SKM-1 (cell line): Measurements from ENCODE around the gene FNBP1.
"Not testable (repeated sequence)": the region's sequence is repeated elsewhere in the genome, so short reads cannot be mapped to it uniquely, and the experiment has no call there.

ENCODE experiments used
- DNase-seq: peaks from one replicate; lab custom pipeline; 2025; ENCODE audit not compliant: unreplicated experiment; lab: John Stamatoyannopoulos, UW

Gene FNBP1

DNA sequence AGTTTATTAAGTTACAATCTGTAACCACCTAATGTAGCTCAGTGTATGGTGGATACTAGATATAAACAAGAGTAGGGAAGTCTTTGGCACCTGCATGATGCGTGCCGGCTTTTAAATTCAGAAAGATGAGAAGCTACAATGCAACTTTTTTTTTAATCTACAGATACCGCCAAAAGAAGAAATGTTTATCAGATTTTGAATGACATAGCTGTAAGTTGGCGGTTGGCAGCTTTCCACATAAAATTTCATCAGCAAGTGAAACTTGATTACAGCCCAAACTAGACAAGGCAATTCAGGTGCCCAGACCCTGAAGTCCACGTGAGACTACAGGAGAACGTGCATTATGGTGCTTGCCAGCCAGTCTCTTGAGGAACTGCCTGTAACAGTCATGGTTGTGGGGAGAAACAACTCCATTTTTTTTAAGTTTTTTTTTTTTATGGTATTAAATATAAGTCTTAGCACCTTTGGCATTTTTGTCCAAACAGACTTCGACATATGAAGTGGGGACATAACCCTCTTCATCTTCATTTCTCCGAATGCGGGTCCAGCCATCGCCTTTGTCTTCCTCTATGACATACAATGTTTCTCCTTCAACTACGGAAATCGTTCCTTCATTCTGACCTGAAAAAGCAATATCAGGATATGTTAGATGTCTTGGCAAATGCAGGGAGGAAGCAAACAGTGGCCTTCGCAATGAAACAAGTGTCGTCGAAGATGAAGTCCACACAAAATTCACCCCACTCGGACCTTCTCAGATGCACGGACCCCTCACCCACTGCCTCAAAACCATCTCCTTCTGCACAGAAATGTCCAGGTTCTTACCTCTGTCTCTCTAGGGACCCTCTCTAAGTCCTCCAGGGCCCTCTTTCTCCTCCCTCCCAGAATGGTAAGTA, 147.4 kb downstream of the FNBP1 start:
- no peak for DNase-seq

GRCh38 chr9:129894120-129894823, 148.7 kb downstream of the FNBP1 start:
- no peak for DNase-seq

GRCh38 chr9:129891569-129891968, 151.4 kb downstream of the FNBP1 start:
- no peak for DNase-seq

- DNase-seq, result not testable (repeated sequence)
Measured at GRCh38 chr9:129890718-129891299, 152.2 kb downstream of the FNBP1 start.

GRCh38 chr9:129889941-129890717, 152.9 kb downstream of the FNBP1 start:
- DNase-seq, result peak; percentile 60

DNA sequence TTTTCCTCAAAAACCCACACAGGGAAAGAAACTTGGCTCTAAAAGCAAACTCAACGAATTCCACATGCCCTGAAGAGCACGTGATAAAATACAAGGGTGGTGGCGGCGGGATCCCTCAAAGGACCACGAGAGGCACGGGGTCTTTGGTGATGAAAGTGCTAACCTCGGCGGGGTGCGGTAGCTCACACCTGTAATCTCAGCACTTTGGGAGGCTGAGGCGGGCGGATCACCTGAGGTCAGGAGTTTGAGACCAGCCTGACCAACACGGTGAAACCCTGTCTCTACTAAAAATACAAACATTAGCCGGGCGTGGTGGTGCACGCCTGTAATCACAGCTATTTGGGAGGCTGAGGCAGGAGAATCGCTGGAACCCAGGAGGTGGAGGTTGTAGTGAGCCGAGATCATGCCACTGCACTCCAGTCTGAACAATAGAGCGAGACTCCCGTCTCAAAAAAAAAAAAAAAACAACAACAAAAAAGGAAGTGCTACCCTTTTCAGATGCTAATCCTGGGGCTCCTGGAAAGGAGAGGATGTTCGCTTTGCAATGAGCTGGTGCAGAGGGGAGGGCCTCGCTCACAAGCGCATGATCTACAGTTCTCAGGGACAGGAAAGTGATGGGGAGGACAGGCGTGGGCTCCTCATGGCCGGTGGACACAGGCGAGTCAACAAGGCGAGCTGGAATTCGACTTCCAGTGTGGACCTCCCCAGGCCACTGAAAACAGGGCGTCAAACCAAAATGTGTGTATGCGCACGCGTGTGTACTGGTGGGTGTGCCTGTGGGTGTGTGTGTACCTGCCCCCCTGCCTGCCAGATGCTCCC, 153.7 kb downstream of the FNBP1 start:
- DNase-seq, result no peak

GRCh38 chr9:129888293-129889121, 154.5 kb downstream of the FNBP1 start:
- DNase-seq, result peak; percentile 95

GRCh38 chr9:129887334-129888292, 155.4 kb downstream of the FNBP1 start:
- no peak for DNase-seq

- no peak for DNase-seq
Measured at GRCh38 chr9:129886226-129887174, 156.5 kb downstream of the FNBP1 start.

- peak; percentile 89 for DNase-seq
Measured at GRCh38 chr9:129885670-129886106, 157.3 kb downstream of the FNBP1 start.

DNA sequence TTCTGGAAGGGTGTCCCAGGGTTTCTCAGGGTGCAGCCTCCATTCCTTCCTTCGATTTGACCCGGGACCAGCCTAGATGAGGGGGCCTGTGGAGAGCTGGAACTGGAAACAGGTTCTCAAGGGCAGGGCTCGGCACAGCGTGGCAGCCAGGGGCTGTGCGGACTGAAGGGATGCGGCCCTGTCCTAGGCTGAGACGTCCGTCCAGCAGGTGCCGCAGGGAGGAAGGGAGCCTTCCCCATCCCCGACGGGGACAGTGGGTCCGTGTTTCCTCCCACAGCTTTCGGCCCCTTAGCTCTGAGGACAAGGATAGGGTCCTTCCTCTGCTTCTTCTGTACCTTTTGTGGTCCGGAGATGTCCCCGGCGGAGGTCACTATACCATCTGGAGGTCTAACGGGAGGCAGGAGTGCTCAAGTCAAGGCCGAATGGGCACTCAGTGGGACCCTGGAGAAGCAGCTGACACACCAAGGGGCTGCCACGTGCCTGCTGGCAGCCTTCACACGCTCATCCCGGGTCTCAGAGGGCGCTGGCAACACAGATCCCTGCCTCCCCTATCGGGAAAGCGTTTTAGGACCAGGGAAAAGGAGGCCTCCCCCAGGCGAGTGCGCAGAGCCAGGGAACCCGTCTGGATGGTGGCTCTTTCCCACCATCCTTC, 157.8 kb downstream of the FNBP1 start:
- DNase-seq, result no peak

GRCh38 chr9:129884220-129885017, 158.6 kb downstream of the FNBP1 start:
- DNase-seq, result peak; percentile 87

GRCh38 chr9:129881547-129882324, 161.3 kb downstream of the FNBP1 start:
- DNase-seq, result no peak

DNA sequence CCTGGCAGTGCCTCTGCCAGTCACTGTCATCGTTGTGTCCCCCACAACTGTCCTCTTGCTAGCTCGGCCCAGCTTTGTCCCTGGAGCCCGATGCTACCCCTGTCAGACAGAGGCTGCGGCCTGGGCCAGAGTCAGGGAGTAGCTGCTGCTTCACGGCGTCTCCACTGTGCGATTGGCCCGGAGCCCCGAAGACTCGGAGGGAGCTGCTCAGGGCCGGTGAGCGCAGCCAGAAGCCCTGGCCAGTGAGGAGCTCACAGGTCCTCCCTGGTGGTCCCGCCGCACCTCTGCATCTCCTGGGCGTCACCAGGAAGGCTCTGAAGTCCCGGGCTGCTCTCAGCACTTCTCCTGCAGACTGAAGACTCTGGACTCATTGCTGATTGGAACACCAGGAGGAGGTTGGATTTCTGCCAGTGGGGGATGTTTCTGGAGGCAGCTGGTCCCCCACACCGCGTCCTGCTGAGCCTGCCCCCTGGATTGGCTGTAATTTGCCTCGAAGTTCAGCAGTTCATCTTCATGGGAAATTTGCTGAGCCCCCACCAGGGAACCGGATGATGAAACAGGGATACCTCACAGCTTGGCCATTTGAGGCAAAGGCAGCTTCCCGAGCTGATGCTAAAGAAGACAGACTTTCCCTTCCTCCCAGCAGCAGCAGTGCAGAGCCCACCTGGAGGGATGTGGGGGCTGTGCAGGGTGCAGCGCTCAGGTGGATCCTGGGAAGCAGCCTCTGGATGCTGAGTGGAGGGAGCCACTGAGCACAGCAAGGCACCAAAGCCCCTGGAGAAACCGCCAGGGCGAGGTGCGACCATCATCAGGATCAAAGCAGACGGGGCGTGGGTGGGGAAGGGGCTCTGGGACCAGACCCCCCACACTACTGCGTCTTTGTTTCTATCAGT, 162.1 kb downstream of the FNBP1 start:
- no peak for DNase-seq
